Thymus (tissue), 11 donors: ENCODE data around the gene ELMO1. TPM values are rescaled to one million over a fixed set of nuclear protein-coding genes. Genes with fewer than 3 reads are reported as not detected.
A peak's percentile ranks its signal among the peaks of the same experiment; 100 is the strongest.

Source experiments
- DNase-seq, 9 donors: peaks; one replicate each; pipeline ENCODE4 v3.0.0-alpha.2; 2013; ENCODE audit warnings: low spot score in 9 of 9, low read depth in 6 of 9, missing footprints in 1 of 9
- H3K27ac ChIP-seq, 2 donors: one replicate each; pipeline ENCODE4 v1.5.1; 2013; ENCODE audit warnings: control low read depth in 1 of 2, low read depth in 1 of 2, low read length in 1 of 2, mild to moderate bottlenecking in 1 of 2, moderate library complexity in 1 of 2
- H3K27me3 ChIP-seq, 2 donors: one replicate each; pipeline ENCODE4 v1.5.1; 2013; ENCODE audit warnings: low read length in 1 of 2; ENCODE audit not compliant: control insufficient read depth in 2 of 2, insufficient read depth in 1 of 2
- H3K36me3 ChIP-seq, 2 donors: one replicate each; pipeline ENCODE4 v1.5.1; 2013; ENCODE audit warnings: low read length in 1 of 2, mild to moderate bottlenecking in 1 of 2, moderate library complexity in 1 of 2; ENCODE audit not compliant: control insufficient read depth in 2 of 2, insufficient read depth in 2 of 2
- H3K4me1 ChIP-seq, 2 donors: one replicate each; pipeline ENCODE4 v1.5.1; 2013; ENCODE audit warnings: low read length in 2 of 2; ENCODE audit not compliant: control insufficient read depth in 2 of 2, insufficient read depth in 2 of 2
- H3K4me3 ChIP-seq, 2 donors: one replicate each; pipeline ENCODE4 v1.5.1; 2013; ENCODE audit warnings: low read length in 2 of 2, control low read depth in 1 of 2, mild to moderate bottlenecking in 1 of 2
- H3K9me3 ChIP-seq, 2 donors: one replicate each; pipeline ENCODE4 v1.5.1; 2013; ENCODE audit warnings: low read length in 1 of 2, mild to moderate bottlenecking in 1 of 2; ENCODE audit not compliant: control insufficient read depth in 2 of 2, insufficient read depth in 1 of 2
- WGBS: extraction: QIAGEN DNeasy Blood & Tissue Kit; methylation state at CpG from one replicate; pipeline ENCODE4 v1.1.7; 2013; 5-methylcytosine and 5-hydroxymethylcytosine counted together
- polyA plus RNA-seq: library from polyadenylated mRNA; stranded (reverse); fragments of 200-250 nt; gene quantifications from one replicate; pipeline ENCODE4 v1.2.3, GENCODE V29; 2013
- total RNA-seq: library from RNA; stranded (reverse); fragments of 120-200 nt; gene quantifications from one replicate; pipeline ENCODE4 v1.2.4, GENCODE V29; 2013
- donor health status: healthy.

The ELMO1 gene
- total and polyA plus RNA-seq, 2 donors = 18.7 to 22.5 TPM

- Histone ChIP-seq H3K27ac (peak overlapping the region in 1 of 2 donors; percentile 14), H3K27me3 (no peaks in the 10 kb centered on the region), H3K36me3 (peaks cover 0 to 2% of the 10 kb centered on the region in 2 donors), H3K4me1 (no peaks in the 10 kb centered on the region), H3K9me3 (no peaks in the 10 kb centered on the region), H3K4me3 (no peak overlapping the region)
- DNase-seq = no peak
- WGBS = 97% methylated on average over 5 of the region's 5 CpGs
These were observed 365.2 kb downstream of the ELMO1 start for GRCh38 chr7:37083311-37084096.

GRCh38 chr7:37081436-37081835 lies 367.2 kb downstream of the ELMO1 start:
- Histone ChIP-seq H3K4me3 (no peak overlapping the region), H3K36me3 (peaks cover 0 to 2% of the 10 kb centered on the region in 2 donors), H3K4me1 (no peaks in the 10 kb centered on the region), H3K27ac (no peak overlapping the region), H3K9me3 (no peaks in the 10 kb centered on the region), H3K27me3 (no peaks in the 10 kb centered on the region)
- WGBS = 61% methylated on average over 4 of the region's 4 CpGs
- no peak for DNase-seq

DNA sequence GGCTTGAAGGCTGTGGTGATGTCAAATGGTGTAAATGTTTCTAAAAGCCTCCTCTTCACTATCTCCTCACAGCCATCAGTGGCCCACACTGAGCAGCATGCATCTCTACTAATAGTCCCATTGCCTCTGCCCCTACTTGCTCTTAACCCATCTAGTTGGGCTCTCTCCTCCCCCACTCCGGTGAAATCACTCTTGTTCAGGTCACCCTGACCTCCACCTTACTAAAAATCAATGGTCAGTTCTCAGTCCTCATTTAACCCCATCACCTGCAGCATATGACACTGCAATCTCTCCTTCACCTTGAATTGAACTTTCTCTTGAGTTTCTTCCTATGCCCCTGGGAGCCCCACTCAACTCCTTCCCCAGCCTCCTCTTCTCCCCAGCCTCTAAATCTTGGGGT lies 369.2 kb downstream of the ELMO1 start:
- no peak for DNase-seq
- H3K4me3 ChIP-seq = no peak overlapping the region
- H3K36me3 ChIP-seq = peaks cover 0 to 2% of the 10 kb centered on the region in 2 donors
- no peak overlapping the region for H3K27ac ChIP-seq
- no peaks in the 10 kb centered on the region for H3K9me3 ChIP-seq
- H3K27me3 ChIP-seq = no peaks in the 10 kb centered on the region
- WGBS = 97% methylated on average over 1 of the region's 1 CpG
- H3K4me1 ChIP-seq = no peaks in the 10 kb centered on the region

DNA sequence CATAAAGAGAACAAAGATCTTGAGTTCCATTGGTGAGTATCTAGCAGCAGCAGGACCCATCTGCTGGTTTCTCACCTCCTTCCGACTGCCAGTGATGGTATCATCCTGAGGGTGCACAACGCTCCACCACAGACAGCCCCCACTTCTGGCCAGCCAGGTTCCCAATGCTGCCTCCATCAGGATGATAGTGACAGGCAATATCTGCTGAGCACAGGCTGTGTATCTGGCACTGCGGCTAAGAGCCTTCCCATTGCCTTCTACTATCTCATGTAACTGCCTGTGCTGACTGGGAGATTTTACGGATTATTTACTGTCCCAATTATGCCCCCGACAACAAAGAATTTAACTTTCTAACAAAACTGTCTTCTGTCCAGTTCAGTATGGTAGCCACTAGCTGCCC lies 372.0 kb downstream of the ELMO1 start:
- H3K36me3 ChIP-seq = no peaks in the 10 kb centered on the region
- no peaks in the 10 kb centered on the region for H3K9me3 ChIP-seq
- H3K4me3 ChIP-seq = no peak overlapping the region
- no peaks in the 10 kb centered on the region for H3K27me3 ChIP-seq
- no peak for DNase-seq
- H3K4me1 ChIP-seq = no peaks in the 10 kb centered on the region
- H3K27ac ChIP-seq = no peak overlapping the region
- WGBS = 98% methylated on average over 5 of the region's 5 CpGs

DNA sequence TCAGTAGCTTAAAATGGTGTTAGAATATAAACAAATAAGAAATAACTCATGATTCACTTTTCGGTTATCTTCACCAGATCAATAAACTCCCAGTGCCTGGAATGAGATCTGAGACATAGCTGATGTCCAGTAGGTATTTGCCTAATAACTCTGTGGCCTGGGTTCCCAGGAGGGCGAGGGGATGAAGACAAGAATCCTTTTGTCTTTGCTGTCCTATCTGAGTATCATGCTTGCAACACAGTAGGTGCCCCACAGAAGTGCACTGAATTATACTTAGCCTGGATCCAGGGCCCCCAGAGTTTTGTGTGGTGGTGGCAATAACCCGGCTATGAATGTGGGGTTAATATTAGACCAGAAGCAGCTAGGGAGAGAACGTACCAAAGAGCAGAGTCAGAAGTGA lies 374.3 kb downstream of the ELMO1 start:
- DNase-seq = no peak
- Histone ChIP-seq H3K36me3 (no peaks in the 10 kb centered on the region), H3K27ac (no peak overlapping the region), H3K9me3 (no peaks in the 10 kb centered on the region), H3K4me3 (no peak overlapping the region), H3K27me3 (no peaks in the 10 kb centered on the region), H3K4me1 (no peaks in the 10 kb centered on the region)
- 98% methylated on average over 4 of the region's 4 CpGs for WGBS

- WGBS = 95% methylated on average over 2 of the region's 2 CpGs
- no peaks in the 10 kb centered on the region for H3K27me3 ChIP-seq
- H3K4me1 ChIP-seq = no peaks in the 10 kb centered on the region
- H3K4me3 ChIP-seq = no peak overlapping the region
- H3K36me3 ChIP-seq = no peaks in the 10 kb centered on the region
- H3K27ac ChIP-seq = no peak overlapping the region
- DNase-seq = no peak
- H3K9me3 ChIP-seq = no peaks in the 10 kb centered on the region
These were observed 377.5 kb downstream of the ELMO1 start for GRCh38 chr7:37071124-37071523.

DNA sequence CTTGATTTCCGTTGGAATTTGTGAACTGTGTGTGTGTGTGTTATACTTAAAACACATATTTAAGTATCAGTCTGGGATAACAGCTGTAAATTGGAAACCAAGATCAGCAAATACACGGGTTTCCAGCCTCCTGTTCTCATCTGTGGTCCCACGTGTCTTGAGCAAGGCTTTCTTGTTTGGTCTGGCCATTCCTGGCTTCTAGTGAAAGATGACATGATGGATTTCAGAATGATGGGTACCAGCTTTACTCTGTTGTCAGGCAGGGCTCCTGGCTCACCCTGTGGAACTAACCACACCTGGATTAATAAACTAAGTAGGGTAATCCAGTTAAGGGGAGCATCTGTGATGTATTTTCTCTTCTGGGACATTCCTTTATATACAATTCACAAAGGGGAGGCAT lies 378.2 kb downstream of the ELMO1 start:
- no peaks in the 10 kb centered on the region for H3K27me3 ChIP-seq
- 97% methylated on average over 3 of the region's 3 CpGs for WGBS
- no peak for DNase-seq
- H3K36me3 ChIP-seq = no peaks in the 10 kb centered on the region
- H3K9me3 ChIP-seq = no peaks in the 10 kb centered on the region
- H3K4me3 ChIP-seq = no peak overlapping the region
- H3K27ac ChIP-seq = no peak overlapping the region
- no peaks in the 10 kb centered on the region for H3K4me1 ChIP-seq

DNA sequence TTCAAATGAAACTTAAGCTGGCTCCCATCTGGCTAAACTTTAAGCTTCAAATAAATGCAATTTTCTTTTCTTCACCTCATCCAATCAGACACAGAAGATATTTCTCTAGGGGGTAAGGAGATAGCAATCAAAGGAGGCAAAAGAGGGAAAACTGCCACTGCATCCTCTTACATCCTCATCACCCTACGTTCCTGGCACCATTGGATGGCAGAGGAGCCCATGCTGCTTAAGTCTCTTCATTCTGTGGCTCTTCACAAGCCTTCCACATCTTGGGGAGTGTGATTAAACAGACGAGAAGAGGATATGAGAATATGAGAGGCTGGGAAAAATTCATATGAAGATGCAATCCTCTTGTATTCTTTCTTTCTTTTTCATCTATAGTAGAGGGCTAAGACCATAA lies 378.6 kb downstream of the ELMO1 start:
- no peak for DNase-seq
- no peaks in the 10 kb centered on the region for H3K4me1 ChIP-seq
- H3K27me3 ChIP-seq = no peaks in the 10 kb centered on the region
- H3K36me3 ChIP-seq = no peaks in the 10 kb centered on the region
- WGBS = 96% methylated on average over 2 of the region's 2 CpGs
- H3K4me3 ChIP-seq = no peak overlapping the region
- no peak overlapping the region for H3K27ac ChIP-seq
- no peaks in the 10 kb centered on the region for H3K9me3 ChIP-seq

GRCh38 chr7:37069336-37069735 lies 379.3 kb downstream of the ELMO1 start:
- no peaks in the 10 kb centered on the region for H3K27me3 ChIP-seq
- WGBS = 99% methylated on average over 2 of the region's 2 CpGs
- no peak for DNase-seq
- no peaks in the 10 kb centered on the region for H3K36me3 ChIP-seq
- H3K27ac ChIP-seq = no peak overlapping the region
- H3K4me1 ChIP-seq = no peaks in the 10 kb centered on the region
- H3K9me3 ChIP-seq = no peaks in the 10 kb centered on the region
- H3K4me3 ChIP-seq = no peak overlapping the region
